Medulla oblongata (tissue), 1 donor: ENCODE data around the gene ZBTB1.

Experiments used
- DNase-seq: peaks from one replicate; pipeline ENCODE4 v3.0.0-alpha.2; 2015; ENCODE audit errors: extremely low spot score

ZBTB1 gene, protein sequence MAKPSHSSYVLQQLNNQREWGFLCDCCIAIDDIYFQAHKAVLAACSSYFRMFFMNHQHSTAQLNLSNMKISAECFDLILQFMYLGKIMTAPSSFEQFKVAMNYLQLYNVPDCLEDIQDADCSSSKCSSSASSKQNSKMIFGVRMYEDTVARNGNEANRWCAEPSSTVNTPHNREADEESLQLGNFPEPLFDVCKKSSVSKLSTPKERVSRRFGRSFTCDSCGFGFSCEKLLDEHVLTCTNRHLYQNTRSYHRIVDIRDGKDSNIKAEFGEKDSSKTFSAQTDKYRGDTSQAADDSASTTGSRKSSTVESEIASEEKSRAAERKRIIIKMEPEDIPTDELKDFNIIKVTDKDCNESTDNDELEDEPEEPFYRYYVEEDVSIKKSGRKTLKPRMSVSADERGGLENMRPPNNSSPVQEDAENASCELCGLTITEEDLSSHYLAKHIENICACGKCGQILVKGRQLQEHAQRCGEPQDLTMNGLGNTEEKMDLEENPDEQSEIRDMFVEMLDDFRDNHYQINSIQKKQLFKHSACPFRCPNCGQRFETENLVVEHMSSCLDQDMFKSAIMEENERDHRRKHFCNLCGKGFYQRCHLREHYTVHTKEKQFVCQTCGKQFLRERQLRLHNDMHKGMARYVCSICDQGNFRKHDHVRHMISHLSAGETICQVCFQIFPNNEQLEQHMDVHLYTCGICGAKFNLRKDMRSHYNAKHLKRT

DNA sequence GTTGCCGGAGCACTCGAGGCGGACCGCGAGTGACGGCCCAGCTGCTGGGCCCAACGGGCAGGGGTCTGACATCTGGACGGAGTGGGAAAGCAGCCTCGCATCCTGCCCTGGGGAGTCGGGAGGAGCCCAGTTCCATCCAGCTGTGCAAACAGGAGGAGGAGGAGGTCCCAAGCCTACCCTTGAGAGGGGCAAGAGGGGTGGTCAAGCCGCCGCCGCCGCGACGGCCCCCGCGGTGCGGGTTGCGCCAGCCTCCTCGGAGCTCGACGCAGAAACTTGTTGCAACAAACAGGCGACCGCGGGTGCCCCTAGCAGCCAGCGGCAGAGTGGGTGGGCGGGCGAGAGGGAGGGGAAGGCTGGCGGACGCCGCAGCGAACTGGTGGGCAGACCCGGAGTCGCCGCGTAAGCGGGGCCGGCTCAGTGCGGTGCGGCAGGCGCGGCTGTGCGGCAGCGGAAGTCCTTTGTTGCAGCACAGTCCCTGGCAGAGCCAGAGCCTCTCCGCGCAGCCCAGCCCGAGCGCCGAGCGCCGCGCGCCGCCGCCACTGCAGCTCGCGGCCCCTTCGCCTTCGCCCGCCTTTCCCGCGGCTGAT lies at the start of gene ZBTB1:
Gene ZBTB1, plus strand, starts transcription at position 461 of the 587 bp plus-strand sequence. CDS start 16,735 bp downstream, outside the sequence.
- peak; percentile 69 for DNase-seq

DNA sequence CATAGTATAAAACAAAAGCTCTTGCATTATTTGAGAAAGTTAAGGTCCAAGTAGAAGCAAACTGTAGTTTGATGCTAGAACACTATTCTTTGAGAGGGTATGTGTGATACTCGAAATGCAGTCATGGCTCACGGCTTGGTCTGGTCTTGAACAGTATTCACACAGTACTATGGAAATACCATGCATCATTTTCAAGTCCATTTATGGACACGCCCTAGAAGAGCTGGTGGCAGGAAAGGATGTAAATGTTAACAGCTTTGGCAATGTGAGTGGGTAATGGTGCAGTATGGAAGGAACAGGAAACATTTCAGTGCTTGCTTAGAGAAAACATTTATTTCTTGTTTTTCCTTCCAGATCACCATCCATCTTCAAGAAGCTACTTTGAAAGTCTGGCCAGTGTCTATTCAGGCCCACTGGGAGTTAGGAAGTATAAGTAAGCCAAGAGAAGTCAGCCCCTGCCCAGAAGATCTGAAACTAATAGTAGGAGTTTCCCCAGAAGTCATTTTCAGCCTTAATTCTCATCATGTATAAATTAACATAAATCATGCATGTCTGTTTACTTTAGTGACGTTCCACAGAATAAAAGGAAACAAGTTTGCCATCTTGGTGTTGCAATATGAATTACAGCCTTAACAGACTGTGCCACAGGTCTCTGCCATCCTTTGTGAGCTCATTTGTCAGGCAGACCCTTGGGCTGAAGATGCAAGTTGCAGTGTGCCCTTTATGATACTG lies 45.0 kb upstream of the ZBTB1 start:
- no peak for DNase-seq

DNA sequence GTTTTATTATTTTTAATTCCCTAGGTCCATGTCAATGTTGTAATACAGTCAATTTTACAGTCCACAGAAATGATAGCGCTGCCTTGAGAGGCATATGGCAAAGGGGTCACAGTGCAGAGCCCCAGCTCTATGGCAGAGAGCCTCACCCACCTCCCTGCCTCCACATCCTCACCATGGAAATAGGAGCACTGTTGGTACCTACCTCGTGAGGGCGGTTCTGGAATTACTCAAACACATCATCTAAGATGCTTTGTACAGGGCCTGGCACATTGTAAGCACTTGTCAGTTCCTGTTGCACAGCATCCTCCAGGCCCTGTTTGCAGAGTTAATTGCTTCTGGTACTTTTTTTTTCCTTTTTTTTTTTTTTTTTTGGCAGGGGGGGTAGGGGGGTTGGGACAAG lies 43.3 kb upstream of the ZBTB1 start:
- no peak for DNase-seq

DNA sequence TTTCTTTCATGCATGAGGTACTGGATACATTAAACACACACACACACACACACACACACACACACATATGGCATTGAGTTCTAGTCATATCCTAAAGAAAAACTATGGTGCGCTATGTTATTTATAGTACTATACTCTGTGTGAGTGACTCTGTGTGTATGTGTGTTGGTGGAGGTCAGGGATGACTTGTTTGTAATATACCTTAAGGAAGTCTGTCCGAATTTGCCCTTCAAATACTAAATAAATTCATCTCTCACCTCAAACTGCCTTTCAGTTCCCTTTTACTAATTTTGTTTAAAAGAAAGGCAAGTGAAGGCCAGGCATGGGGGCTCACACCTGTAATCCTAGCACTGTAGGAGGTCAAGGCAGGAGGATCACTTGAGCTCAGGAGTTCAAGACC lies 41.4 kb upstream of the ZBTB1 start:
- DNase-seq, result no peak

DNA sequence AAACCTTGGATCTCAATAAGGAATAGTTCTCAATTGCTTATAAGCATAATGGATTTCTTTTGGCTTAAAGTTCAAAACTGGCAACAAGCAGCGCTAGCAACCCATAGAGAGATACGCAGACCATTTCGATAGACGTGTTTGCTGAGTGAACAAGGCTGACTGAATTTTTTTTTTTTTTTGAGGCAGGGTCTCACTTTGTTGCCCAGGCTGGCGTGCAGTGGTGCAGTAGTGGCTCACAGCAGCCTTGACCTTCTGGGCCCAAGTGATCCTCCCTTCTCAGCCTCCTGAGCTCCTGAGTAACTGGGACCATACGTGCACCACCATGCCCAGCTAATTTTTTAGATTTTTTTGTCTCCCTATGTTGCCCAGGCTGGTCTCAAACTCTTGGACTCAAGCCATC lies 40.7 kb upstream of the ZBTB1 start:
- DNase-seq, result no peak

DNA sequence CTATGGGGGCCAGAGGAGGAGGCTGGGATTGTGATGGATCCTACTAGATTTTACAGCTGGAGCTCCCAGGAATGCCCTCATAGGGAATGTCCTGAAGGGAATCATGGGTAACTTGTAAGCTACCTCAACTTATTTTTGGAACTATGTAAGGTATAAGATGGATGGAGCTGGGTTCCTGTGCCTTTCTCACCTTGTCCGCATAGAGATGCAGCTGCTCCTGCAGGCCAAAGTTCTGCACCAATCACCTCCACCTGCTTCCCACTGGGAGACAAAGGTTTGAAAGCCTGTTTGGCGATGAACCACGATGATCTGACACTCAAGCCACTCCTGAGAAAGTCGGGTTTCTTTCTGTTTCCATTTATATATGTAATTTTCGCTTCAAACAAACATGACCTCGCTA lies 39.9 kb upstream of the ZBTB1 start:
- DNase-seq, result no peak

DNA sequence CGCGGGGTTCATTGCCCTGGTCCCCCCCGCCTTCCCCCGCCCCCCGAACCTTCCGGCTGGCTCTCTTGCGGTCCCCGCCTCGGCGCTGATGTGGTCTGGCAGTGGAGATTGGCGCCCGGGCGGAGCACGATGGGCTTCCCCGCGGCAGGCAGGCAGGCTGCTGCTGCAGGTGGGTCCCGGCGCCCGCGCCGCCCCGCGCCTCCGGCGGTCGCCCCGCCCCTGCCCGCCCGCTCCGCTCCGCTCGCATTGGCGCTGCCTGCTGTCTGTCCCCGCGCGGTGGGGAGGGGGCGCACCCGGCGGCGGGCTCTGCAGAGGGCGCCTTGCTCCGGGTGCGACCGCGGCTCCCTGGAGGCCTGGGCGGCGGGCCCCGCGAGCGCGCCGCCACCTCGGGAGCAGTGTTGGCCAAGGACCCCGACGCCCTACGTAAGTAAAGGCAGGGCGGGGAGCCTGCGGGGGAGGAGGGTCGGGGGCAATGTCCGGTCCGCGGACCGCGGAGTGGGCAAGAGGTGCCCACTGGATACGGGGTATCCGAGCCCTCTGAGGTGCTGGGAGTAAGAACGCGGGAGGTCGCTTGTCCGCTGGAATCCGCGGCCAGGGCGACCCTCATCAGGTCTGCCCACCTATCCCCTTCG lies 39.3 kb upstream of the ZBTB1 start, which contains the start of gene AKAP5:
Gene AKAP5, plus strand, starts transcription at position 309 of the 632 bp plus-strand sequence. CDS start 2,896 bp downstream, outside the sequence.
- peak; percentile 70 for DNase-seq

DNA sequence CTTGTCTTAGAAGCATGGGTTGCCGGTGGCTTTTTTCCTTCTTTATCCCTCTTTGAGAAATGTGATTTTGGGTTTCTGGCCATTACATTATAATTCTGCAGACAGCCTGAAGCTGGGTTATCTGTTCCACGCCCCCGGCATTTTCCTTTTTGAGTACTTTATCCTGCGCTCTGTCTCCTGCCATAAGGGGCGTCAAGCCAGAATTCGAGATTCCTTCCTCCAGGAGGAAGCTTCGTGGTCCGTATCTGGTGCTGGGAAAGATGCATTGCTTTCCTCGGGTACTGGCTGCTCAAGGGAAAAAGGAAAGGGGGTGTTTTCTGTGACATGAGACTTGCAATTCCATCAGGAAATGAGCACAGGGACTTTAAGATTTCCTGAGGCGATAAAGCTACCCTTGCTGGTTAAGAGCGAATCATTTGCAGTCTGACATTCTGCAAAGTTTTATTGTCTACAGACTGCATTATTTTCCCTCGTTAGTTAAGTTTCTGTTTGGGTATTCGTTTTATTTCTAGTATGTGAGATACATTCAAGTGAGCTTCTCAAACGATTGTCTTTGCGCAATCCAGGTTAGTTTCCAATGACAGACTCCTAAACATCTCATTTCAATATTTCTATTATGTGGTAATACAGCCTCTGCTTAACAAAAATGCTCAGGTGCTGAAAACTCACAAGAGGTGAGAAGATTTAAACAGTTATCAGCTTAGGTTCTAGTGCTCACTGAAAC lies 38.6 kb upstream of the ZBTB1 start:
- DNase-seq, result peak; percentile 19

DNA sequence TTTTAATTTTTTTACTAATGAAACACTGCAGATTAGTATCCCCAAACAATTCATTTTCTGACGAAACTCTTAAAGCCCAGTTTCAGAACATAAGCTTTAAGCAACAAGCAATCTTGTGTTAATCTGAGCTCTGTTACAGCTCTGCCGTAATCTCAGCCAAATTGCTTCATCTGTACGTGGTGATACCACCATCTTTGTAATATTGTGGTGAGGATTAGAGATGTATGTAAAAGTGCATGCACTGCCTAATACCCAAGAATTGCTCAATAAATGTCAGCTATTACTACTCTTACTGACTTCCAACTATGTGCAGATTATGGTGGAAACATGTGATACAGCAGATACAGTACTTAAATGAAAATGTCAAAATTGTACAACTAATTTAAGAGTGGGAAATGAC lies 37.5 kb upstream of the ZBTB1 start:
- DNase-seq, result no peak

DNA sequence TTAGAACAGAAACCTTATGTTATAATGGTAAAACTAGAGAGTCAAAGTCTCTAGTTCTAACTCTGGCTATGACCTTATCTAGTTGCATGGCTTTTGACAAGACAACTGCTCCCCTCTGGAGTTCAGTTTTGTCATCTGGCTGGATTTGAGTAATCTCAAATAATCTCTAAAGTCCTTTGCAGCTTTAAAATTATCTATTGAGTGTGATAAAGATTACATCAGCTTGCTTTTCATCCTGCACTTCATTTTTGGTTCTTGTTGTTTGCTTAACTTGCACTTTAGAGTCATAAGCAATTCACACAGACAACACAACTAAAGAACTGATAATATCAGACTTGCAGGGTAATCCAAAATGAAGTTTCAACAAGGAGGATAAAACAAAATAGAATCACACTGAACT lies 37.0 kb upstream of the ZBTB1 start:
- no peak for DNase-seq

DNA sequence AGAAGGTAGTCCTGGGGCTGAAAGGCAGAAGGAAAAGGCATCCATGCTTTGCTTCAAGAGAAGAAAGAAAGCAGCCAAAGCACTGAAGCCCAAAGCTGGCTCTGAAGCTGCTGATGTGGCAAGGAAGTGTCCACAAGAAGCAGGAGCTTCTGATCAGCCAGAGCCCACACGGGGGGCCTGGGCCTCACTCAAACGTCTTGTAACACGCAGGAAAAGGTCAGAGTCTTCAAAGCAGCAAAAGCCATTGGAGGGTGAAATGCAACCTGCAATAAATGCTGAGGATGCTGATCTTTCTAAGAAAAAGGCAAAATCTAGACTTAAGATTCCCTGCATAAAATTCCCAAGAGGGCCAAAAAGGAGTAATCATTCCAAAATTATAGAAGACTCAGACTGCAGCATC lies 36.1 kb upstream of the ZBTB1 start:
- DNase-seq, result no peak

DNA sequence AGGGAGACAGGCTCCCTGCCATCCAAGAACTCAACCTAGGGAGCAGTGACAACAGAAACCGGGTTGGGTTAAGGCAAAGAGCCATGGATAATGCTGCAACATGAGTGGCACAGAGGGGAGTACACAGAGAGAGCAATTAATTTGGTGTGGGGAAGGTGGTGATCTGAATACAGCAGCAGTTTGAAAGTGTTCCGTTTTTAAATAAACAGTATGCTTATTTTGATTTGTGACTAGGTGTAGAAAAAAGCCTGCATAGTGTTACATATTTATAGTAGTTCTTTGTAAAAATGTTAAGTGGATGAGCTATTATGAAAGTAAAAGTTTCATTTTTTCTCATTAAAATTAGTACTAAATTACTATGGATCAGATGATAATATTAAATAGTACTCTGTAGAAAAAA lies 30.5 kb upstream of the ZBTB1 start:
- DNase-seq, result no peak

DNA sequence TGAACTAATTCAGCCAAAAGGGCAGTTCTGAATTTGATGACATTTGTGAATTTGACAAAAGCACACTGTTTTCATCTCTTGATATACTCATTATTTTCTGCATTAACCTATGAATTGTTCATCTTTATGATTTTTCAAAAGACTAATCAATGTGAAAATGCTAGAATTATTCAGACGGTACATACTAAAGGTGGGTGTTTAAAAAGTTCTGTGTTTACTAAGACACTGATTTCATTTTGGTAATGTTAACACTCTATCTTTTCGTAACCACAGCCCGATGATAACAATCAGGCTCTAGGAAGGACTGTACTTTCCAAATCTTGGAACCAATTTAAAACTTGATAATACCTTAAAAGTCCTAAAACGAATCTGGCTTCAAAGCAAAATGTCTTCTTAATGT lies 29.9 kb upstream of the ZBTB1 start:
- no peak for DNase-seq

DNA sequence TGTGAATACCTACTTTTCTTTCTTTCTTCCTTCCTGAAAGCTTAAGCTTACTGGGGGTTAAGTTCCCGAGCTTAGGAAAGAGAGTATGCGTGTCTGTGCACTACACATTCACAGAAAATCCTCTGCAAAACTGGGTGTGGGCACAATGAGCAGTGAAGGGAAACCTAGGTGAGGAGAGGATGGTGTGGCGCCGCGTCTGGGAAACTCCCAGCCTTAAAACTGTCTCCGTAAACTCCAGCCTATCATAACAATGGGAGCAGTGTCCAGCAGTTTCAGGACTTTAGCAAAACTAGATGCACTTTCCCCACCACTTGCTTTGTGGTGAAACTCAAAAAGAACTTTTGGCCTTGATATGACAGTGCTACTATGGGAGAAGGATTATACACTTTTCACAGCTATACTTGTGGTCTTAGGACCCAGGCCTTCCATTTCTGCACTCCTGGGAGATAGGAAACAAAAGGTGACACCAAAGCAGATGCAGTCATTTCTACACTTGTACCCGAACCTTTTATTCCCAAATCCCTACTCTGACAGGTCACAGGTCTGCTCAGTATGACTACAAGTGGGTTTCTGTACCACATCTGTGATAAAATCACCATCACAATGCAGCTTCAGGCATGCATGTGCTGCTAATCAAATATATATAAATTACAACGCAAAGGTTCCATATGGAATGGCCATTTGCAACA lies 28.8 kb upstream of the ZBTB1 start:
- no peak for DNase-seq

DNA sequence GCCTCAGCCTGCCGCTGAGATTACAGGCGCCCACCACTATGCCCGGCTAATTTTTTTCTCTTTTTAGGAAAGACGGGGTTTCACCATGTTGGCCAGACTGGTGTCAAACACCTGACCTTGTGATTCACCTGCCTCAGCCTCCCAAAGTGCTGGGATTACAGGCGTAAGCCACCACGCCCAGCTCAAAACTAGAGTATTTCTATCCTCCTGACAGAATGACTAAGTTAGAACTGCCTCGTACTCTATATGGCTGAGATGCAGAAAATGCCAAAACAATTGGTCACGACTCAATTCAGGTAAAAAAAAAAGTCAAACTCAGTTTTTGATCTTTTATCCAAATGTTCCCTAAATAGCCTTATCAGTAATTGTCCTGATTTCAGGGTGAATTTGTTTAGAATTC lies 28.1 kb upstream of the ZBTB1 start:
- DNase-seq, result no peak

DNA sequence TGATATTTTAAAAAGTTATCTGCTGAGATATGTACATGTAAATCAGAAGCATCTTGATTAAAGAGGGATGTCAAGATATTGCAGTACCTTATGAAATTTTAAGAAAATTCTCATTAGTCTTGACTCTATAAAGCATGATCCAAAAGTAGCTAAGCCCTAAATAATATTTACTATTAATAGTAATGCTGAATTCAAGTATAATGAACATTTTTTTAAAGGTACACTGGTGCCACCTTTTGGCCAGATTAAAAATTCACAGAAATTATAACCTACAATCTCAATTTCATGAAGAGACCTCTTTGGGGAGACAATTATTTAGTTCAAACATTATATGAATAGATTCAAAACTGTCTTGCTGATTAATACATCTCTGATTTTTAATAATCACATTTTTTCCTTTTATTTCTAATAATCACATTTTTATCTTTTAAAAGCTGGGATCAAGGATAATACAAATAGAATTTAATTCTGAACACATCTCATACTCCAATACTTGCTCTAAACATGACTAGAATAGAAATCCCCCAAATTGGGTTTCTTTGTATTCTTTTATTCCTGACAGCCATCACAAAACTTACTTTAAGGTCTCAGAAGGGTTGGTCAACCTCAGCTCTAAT lies 25.8 kb upstream of the ZBTB1 start:
- DNase-seq, result peak; percentile 33

DNA sequence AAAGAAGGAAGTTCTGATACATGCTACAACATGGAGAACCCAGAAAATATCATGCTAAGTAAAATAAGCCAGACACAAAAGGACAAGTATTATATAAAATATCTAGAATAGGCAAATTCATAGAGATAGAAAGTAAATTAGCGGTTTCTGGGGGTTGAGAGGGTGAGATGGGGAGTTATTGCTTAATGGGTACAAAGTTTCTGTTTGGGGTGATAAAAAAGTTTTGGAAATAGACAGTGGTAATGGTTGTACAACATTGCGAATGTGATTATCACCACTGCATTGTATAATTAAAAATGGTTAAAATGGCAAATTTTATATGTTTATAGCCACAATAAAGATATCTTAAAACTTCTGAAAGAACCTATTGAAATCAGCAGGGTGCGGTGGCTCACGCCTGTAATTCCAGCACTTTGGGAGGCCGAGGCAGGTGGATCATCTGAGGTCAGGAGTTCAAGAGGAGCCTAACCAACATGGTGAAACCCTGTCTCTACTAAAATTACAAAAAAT lies 15.9 kb upstream of the ZBTB1 start:
- DNase-seq, result no peak

DNA sequence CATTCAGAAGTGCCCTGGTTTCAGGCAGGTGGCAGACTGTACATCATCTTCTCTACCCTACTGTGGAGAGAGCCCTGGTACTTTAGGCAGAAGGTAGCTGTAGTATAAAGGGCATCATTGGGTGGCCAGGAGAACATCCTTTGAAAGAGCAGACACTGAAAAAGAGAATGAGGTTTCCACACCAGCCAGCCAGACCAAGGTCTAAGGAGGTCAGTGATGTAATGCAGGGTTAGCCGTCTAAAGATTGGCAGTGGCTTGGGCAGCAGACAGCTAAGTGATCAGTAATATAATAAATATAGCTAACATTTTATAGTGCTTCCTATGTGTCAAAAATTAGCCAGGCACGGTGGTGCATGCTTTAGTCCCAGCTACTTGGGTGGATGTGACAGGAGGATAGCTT lies 12.9 kb upstream of the ZBTB1 start:
- no peak for DNase-seq

DNA sequence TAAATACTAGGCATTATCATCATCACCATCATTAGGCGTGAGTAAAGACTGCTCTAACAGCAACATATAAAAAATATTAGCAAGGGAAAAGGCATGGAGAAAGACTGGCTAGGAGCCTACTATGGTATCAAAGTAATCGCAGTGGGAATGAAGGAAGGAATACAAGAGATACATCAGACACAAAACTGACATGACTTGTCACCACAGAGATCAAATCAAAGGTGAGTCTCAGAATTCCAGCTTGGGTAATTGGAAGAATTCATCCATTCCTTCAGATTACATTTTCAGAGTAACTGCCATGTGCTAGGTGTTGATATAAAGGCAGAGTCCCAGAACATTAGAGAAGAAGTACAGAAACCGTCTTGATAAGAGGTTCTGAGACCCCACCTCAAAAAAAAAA lies 11.1 kb upstream of the ZBTB1 start:
- DNase-seq, result no peak

DNA sequence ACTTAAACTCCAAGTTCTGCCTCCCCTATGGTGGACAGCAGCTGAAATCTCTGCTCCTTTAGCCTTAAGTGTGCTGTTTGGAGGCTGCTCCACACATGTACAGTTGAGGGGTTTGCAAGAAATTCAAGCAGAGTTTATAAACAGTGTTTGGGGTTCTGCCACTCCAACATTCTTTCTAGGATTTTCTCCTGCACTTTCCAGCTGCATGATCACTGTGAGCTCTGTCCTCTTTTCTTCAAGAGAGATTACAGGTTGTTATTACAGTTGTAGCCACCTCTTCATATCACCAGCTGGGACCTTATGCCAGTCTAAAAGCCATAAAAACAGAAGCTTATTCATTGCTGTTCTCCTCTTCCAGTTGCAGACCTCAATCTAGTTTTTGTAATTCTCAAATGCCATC lies 9.3 kb upstream of the ZBTB1 start:
- DNase-seq, result no peak
